GM19395 (cell line): ENCODE data around the gene TTYH3.

Experiments
- ATAC-seq: cut with Tn5 transposase; IDR thresholded peaks from one replicate; pipeline ENCODE4 v1.9.1; 2021; ENCODE audit warnings: mild to moderate bottlenecking, moderate library complexity; ENCODE audit not compliant: unreplicated experiment

The TTYH3 gene

DNA sequence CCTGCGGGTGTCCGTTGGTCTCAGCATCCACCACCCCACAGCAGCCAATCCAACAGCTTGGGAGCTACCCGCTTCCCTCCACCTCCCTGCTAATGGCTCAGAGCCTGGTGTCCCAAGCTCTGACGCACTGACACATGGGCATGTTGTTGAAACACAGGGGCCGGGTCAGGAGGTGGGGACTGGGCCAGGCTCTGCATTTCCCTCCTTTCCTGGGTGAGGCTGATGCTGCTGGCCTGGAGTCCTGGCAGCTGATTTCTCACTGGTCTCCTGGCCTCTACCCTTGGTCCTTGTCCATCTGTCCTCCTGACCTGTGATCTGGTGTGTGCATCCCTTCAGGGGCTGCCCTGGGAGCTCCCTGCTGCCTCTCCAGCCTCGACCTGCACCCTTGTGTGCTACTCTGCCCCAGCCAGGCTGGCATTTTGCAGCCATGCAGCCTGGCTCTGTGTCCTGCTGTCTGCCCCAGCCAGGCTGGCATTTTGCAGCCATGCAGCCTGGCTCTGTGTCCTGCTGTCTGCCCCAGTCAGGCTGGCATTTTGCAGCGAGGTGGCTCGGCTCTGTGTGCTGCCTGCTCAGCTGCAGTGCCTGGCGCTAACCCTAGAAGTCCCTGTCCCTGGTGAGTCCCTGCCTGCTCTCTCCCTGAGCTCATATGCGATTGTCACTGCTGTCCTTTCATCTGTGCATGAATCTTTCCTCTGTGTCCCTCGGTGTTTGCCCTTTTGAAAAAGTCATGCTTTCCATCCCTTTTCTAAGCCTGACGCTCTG is 70.2 kb downstream of the TTYH3 start:
- ATAC-seq, result no peak

- ATAC-seq, result no peak
Observed at GRCh38 chr7:2702594-2702957, 70.8 kb downstream of the TTYH3 start.

- no peak for ATAC-seq
Observed at GRCh38 chr7:2705371-2706096, 73.7 kb downstream of the TTYH3 start.

DNA sequence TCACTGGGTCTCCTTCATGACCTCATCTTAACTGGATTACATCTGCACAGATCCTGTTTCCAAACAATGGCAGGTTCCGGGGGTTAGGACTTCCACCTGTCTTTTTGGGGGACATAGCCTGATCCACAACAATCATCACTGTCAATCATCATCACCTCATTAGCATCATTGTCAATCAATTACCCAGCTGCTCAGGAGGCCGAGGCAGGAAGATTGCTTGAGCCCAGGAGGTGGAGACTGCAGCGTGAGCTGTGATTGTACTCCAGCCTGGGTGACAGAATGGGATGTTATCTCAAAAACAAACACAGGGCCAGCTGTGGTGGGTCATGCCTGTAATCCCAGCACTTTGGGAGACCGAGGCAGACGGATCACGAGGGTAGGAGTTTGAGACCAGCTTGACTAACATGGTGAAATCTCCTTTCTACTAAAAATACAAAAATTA is 74.9 kb downstream of the TTYH3 start:
- ATAC-seq, result no peak

- ATAC-seq, result no peak
Observed at GRCh38 chr7:2707481-2707880, 75.7 kb downstream of the TTYH3 start.

GRCh38 chr7:2708041-2708440 is 76.3 kb downstream of the TTYH3 start:
- no peak for ATAC-seq

- no peak for ATAC-seq
Observed at GRCh38 chr7:2708547-2709310, 76.9 kb downstream of the TTYH3 start.

GRCh38 chr7:2709553-2710285 is 77.9 kb downstream of the TTYH3 start:
- peak; percentile 84 for ATAC-seq

DNA sequence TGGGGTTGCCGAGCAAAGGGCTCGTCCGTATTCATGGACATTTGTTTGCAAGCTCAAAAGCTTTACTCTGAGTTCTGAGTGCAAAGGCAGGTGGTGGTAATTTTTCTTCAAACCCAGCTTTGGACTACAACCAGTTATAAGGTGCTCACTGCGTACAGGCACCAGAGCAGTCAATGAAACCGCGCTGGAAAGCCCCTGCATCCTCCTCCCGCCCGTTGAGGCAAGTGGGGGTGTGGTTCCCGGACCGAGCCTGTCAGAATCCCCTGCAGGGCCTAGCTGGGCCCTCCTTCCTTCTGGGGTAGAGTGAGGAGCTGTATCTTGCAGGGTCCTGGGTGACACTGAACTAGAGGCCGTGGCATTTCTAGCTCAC is 78.5 kb downstream of the TTYH3 start:
- peak; percentile 55 for ATAC-seq

GRCh38 chr7:2710901-2711551 is 79.2 kb downstream of the TTYH3 start:
- peak; percentile 1 for ATAC-seq

DNA sequence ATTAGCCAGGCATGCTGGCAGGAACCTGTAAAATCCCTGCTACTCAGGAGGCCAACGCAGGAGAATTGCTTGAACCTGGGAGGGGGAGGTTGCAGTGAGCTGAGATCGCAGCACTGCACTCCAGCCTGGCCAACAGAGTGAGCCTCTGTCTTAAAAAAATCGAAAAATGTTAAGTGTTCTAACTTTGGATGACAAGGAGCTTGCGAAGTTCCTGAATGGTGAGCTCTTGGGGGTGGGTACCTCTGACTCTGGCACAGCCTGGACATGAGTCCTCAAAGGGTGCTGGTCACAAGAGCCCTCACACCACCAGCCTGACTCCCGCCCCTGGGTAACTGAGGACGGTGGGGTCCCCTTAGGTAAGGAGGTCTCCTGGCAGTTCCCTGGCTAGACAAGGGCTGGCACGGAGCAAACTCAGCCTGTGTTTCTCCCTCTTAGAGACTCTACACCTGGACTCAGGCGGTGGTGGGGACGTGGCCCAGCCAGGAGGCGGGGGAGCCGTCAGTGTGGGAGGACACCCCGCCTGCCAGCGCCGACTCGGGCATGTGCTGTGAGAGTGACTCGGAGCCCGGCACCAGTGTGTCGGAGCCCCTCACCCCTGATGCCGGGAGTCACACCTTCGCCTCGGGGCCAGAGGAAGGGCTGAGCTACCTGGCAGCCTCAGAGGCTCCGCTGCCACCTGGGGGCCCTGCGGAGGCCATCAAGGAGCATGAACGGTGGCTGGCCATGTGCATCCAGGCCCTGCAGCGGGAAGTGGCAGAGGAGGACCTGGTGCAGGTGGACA is 80.3 kb downstream of the TTYH3 start:
- no peak for ATAC-seq

- no peak for ATAC-seq
Observed at GRCh38 chr7:2713370-2713769, 81.6 kb downstream of the TTYH3 start.

DNA sequence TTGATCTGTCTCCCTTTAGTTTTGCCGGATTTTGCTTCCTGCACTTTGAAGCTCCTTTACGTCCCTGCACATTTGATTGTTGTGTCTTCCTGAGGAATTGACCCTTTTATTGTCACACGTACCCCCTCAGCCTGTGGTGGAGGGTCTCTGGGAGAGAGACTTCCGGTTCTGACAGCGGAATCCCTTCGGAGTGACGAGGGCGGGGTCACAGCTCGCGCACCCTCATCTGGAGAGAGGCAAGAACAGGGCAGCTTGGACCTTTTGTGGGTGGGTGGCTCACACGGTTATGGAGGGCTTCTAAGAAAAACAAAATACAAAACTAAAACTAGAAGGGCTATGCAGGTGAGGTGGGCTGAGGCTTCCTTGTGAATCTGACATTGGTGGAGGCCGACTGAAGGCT is 82.2 kb downstream of the TTYH3 start:
- ATAC-seq, result no peak
